HG03342 (cell line): ENCODE data around the gene ARHGAP9.
"Not testable (repeated sequence)": the region's sequence is repeated elsewhere in the genome, so short reads cannot be mapped to it uniquely, and the experiment has no call there.

Source experiments
- ATAC-seq: cut with Tn5 transposase; IDR thresholded peaks from one replicate; pipeline ENCODE4 v1.9.1; 2021; ENCODE audit warnings: mild to moderate bottlenecking, moderate library complexity; ENCODE audit not compliant: unreplicated experiment

ARHGAP9 gene

GRCh38 chr12:57459750-57460467, 19.8 kb downstream of the ARHGAP9 start, which contains the start of gene GLI1:
Gene GLI1 (plus strand): TSS chr12:57459785. CDS start chr12:57463692, 3,907 bp downstream.
- ATAC-seq, result no peak

DNA sequence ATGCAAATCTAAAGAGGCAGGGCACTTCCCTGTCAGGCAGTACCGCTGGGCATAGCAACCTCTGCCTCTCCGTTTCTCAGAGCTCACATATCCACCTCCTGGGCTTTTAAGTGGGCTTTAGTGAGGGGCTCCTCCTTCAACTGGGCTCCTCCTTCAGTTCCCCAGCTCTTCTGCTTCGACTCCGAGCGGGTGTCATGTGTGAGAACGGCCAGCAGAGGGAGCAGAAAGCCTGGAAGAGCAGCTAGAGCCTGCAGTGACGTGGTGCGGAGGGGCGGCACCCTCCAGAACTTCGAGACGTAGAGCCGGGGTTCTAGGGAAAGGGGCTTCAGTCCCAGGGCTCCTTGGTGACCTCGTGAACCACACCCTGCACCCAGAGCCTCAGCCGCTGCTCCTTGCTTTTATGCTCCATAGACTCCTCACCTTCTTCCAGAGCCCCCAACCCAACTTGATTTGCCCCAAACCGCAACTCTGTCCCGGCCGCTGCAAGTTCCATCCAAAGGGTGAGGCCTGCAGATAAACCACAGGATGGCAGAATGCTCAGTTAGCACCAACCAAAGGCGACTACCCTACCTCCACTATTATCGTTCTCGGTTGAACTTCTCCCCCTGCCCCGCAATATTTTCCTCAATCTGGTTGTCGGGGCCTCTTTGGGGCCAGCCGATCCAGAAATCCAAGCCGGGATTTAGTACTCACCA, 20.5 kb downstream of the ARHGAP9 start:
- peak; percentile 47 for ATAC-seq

GRCh38 chr12:57458665-57459054, 21.0 kb downstream of the ARHGAP9 start:
- no peak for ATAC-seq

GRCh38 chr12:57456737-57457490, 22.8 kb downstream of the ARHGAP9 start:
- ATAC-seq, result no peak

- no peak for ATAC-seq
These were observed 23.4 kb downstream of the ARHGAP9 start for GRCh38 chr12:57456145-57456700.

- no peak for ATAC-seq
These were observed 24.1 kb downstream of the ARHGAP9 start for GRCh38 chr12:57455374-57456144.

DNA sequence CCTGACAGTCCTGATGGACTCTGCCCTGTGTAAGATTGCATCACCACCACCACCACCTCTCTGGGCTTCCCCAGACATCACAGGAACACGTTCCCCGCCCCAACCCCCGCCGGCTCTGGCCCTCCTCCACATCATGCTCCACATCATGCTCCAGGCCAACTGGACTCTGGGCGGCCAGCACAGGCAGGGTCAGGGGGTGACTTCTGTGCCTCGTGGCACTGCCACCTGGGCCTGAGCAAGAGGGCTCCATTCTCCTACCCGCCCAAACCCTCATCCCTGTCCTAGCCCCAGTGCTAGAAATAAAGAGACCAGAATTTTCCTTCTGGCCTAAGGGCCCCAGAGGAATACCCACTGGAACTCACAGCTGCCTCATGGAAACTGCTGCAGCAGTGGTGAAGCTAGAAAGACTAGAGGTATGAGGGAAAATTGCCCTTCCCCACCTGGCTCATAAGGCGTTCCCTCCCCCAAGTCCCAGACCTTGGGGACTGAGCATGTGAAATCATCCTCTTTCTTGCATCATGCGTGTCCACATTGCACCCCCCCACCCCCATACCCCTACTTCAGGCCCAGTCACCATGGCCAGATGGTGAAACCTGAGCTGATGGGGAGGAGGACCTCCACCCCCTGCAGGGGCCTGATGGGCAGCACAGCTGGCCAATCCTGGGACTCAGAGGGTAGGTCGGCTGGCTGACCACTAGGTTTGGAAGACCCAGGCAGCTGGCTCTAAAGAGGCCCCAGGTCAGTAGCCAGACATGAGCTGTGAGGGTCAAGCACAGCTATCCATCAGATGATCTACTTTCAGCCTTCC, 24.9 kb downstream of the ARHGAP9 start, which contains the start of gene INHBE:
TSS of gene INHBE (plus strand) at position 742 of the 808 bp plus-strand sequence. CDS start 230 bp downstream, outside the sequence.
- ATAC-seq, result no peak

GRCh38 chr12:57454213-57454565, 25.5 kb downstream of the ARHGAP9 start:
- no peak for ATAC-seq

DNA sequence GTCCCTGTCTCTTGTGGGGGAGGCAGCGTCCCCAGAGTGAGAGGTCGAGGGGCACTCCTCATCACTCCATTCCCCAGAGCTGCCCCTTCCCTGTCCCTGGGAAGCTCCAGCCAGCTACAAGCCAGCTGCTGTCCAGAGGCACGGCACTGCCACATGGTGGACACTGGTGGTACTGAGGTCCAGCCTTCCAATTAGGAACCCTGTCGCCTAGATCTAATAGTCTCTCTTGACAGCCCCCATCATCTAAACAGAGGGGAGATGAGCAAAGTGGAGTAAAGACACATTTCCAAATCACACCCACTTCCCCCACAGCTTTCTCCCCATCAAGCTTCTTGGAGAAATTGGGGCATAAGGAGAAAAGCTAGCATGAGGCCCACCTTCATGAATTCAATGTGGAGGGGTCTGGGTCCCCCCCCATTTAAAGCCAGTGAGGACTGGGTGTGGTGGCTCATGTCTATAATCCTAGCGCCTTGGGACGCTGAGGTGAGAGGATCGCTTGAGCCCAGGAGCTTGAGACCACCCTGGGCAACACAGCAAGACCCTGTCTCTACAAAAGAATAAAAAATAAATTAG, 26.6 kb downstream of the ARHGAP9 start:
- peak; percentile 50 for ATAC-seq

DNA sequence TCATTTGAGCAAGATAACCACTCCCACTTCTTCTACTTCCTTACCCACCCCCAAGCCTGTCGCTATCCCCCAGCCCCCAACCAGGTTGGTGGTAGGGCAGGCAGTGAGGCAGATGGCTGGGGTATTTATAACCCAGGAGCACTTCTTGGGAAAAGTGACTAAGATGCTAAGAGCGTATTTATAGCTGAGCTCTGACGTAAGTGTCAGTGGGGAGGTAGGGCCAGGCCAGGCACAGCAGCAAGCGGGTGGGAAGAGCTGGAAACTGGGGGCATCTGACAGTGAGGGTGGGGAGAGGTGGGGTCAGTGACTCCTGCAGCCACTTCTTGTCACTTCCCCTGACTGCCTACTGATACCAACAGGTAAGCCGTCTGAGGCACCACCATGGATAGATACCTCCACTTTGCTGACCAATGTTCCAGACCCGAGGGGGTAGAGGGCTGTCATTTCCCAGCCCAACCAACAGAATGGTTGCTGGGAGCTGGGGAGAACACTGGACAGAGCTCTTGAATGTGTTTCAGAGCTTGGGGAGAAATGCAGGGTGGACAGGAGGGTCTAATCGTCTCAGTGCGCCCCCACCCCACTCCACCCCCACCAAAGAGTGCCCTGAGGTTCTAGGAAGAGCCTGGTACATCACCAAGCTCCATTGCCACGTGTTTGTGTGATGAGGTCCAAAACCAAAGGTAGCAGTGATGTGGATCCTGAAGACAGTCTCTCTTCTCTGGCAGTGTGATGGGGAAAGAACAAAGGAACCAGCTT, 27.3 kb downstream of the ARHGAP9 start:
- no peak for ATAC-seq

DNA sequence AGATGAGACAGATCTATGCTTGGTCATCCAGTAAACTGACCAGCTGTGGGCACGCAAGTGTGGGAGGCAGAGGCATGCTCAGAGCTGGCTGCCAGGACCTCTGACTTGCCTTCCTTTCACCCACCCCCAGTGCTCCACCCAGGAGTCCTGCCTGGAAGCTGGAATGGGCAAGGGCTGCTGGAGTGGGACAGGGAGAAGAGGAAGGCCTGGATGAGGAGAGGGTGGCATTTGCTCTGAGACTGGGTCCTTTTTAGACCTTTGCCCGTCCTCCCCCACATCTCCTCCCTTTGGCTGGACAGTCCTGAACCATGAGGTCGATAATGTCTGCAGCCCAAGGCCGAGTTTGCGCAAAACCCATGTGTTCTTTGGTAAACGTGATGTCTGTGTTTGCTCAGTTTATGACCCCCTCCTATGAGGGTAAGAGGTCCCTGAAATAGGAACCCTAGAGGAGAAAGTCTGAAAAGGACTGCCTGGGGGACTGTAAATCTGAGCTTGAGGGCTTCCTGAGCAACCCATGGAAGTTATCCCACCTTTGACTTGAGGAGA, 28.4 kb downstream of the ARHGAP9 start:
- no peak for ATAC-seq

GRCh38 chr12:57450057-57450456, 29.6 kb downstream of the ARHGAP9 start:
- no peak for ATAC-seq

- ATAC-seq, result no peak
These were observed 30.3 kb downstream of the ARHGAP9 start for GRCh38 chr12:57449375-57449774.

DNA sequence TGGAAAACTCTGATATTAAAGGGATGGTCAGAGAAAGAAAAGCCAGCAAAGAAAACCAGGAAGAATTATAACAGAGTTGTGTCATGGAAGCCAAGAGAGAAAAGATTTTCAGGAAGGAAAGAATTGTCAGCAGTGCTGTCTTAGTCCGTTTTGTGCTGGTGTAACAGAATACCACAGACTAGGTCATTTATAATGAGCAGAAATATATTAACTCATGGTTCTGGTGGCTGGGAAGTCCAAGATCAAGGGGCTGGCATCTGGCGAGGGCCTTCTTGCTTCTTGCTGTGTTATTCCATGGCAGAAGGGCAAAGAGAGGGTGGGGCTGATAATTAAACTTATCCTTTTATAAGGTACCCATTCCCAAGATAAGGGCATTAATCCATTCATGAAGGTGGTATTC, 31.0 kb downstream of the ARHGAP9 start:
- ATAC-seq, result no peak

GRCh38 chr12:57446292-57446960, 33.2 kb downstream of the ARHGAP9 start:
- no peak for ATAC-seq

DNA sequence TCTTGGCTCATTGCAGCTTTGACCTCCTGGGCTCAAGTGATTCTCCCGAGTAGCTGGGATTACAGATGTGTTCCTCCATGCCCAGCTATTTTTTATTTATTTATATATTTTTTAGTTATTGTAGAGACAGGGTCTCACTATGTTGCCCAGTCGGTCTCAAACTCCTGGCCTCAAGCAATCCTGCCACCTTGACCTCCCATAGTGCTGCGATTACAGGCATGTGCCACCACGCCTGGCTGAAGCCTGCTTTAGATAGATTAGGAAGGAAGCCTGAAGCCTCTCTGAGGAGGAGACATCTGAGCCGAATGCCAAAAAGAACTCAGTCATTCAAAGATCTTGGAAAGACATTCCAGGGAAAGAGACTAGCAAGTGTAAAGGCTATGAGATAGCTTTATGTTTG, 34.9 kb downstream of the ARHGAP9 start:
- ATAC-seq, result no peak

GRCh38 chr12:57444337-57444736, 35.3 kb downstream of the ARHGAP9 start:
- ATAC-seq, result not testable (repeated sequence)
